Sigmoid colon (tissue), 4 donors: ENCODE data around the gene INHBE.

Experiments used
- EP300 ChIP-seq, 4 donors: sonication (generic); formaldehyde crosslinking; IDR thresholded peaks; one replicate each; pipeline ENCODE4 v1.6.1; 2017; ENCODE audit warnings: antibody characterized with exemption in 4 of 4
- POLR2A ChIP-seq, 2 donors: fragments of 450-650 bp; IDR thresholded peaks; one replicate each; pipeline ENCODE4 v1.6.1; 2016; ENCODE audit warnings: antibody characterized with exemption in 2 of 2, mild to moderate bottlenecking in 2 of 2, moderate library complexity in 2 of 2
- POLR2AphosphoS5 ChIP-seq, 4 donors: sonication (generic); formaldehyde crosslinking; IDR thresholded peaks; one replicate each; pipeline ENCODE4 v1.6.1; 2017; ENCODE audit warnings: antibody characterized with exemption in 4 of 4
- TF ChIP-seq, protein P1 (sequence below), 4 experiments: fragments of 450-650 bp in 3 of 4; fragments of 200-600 bp in 1 of 4; IDR thresholded peaks; one replicate each; pipeline ENCODE4 v1.5.1; 2016 to 2019; ENCODE audit warnings: antibody characterized with exemption in 4 of 4, mild to moderate bottlenecking in 3 of 4, moderate library complexity in 2 of 4

DNA sequence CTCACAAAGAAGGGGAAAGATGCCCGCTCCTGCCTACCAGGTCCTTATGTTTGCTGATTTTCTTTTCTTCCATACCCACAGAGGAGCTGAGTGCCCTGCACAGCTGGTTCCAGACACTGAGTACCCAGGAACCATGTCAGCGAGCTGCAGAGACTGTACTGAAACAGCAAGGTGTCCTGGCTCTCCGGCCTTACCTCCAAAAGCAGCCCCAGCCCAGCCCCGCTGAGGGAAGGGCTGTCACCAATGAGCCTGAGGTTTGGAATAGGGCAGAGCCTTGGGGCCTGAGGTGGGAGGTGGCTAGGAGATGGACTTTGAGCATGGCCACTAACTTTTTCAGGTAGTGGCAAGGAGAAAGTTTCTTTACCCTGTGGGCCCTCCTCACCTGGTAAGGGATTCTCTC, 35.0 kb downstream of the INHBE start:
- TF ChIP-seq, protein P1, sequence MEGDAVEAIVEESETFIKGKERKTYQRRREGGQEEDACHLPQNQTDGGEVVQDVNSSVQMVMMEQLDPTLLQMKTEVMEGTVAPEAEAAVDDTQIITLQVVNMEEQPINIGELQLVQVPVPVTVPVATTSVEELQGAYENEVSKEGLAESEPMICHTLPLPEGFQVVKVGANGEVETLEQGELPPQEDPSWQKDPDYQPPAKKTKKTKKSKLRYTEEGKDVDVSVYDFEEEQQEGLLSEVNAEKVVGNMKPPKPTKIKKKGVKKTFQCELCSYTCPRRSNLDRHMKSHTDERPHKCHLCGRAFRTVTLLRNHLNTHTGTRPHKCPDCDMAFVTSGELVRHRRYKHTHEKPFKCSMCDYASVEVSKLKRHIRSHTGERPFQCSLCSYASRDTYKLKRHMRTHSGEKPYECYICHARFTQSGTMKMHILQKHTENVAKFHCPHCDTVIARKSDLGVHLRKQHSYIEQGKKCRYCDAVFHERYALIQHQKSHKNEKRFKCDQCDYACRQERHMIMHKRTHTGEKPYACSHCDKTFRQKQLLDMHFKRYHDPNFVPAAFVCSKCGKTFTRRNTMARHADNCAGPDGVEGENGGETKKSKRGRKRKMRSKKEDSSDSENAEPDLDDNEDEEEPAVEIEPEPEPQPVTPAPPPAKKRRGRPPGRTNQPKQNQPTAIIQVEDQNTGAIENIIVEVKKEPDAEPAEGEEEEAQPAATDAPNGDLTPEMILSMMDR (IDR thresholded peaks at IDR 0.05) = no peak
- no peak for TF ChIP-seq POLR2A (IDR thresholded peaks at IDR 0.05)
- no peak for TF ChIP-seq POLR2AphosphoS5 (IDR thresholded peaks at IDR 0.05)
- no peak for TF ChIP-seq EP300 (IDR thresholded peaks at IDR 0.05)
